IPS-11a (cell line): ENCODE measurements around the gene IQCK.

Source experiments
- H3K4me3 ChIP-seq: one replicate; pipeline ENCODE4 v1.5.1; 2013; ENCODE audit warnings: low read depth, low read length, control low read depth

IQCK gene

GRCh38 chr16:19716183-19716582 is 1.9 kb upstream of the IQCK start:
- no peak overlapping the region for H3K4me3 ChIP-seq

GRCh38 chr16:19716728-19717127 is 1.3 kb upstream of the IQCK start:
- H3K4me3 ChIP-seq = peak overlapping the region; percentile 95

DNA sequence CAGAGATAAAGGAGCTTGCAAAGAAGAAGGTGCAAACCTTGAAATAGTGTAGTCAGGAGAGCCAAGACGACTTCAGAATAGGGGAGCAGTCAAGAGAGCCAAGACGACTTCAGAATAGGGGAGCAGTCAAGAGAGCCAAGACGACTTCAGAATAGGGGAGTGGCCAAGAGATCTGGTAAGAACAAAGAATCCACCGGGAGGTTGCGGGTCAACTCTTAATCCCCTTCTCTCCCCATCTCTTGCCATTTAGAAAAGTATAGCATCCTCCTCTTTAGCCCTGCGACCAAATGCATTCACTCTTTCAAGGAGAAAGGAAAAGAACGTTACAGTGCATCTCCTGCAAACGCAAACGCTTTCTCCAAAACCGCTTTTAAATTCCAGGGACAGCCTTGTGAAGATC is 757 bp upstream of the IQCK start:
- H3K4me3 ChIP-seq = peak overlapping the region; percentile 95

DNA sequence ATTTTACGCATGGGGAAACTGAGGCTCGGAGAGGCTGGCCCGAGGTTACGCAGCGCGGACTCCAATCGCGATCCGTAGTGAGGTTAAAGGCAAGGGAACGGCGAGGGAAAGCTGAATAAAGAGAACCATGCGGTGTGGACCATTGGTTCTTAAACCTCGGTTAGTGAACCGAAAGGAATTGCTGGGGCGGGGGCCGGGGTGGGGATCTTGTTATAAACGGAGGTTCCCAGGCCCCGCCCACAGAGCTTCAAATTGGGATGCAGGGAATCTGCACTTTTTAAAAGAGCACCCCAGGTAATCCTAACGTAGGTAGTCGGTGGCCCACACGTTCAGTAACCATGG is 524 bp downstream of the IQCK start:
- peak overlapping the region; percentile 95 for H3K4me3 ChIP-seq

- no peak overlapping the region for H3K4me3 ChIP-seq
Measured at GRCh38 chr16:19722269-19722952, 4.3 kb downstream of the IQCK start.

- no peak overlapping the region for H3K4me3 ChIP-seq
Measured at GRCh38 chr16:19722981-19723380, 4.9 kb downstream of the IQCK start.

GRCh38 chr16:19728636-19728965 is 10.5 kb downstream of the IQCK start:
- no peak overlapping the region for H3K4me3 ChIP-seq

DNA sequence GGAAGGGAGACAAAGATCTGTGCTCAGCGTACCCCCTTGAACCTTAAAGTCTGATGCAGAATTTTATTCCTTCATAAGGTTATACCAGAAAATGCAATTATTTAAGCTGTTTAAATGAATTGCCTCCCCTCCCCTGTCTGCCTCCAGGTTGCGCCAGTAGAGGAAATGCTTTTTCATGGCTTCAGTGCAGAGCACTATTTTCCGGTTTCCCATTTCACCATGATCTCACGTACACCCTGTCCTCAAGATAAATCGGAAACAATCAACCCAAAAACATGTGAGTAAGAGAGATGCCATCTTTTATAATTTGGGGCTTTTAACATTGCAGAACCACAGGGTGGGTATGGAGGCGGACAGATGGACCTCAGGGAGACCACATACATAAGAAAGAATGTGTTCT is 15.5 kb downstream of the IQCK start:
- no peak overlapping the region for H3K4me3 ChIP-seq

- no peak overlapping the region for H3K4me3 ChIP-seq
Measured at GRCh38 chr16:19735074-19735867, 17.2 kb downstream of the IQCK start.

- no peak overlapping the region for H3K4me3 ChIP-seq
Measured at GRCh38 chr16:19737306-19738038, 19.4 kb downstream of the IQCK start.

GRCh38 chr16:19741354-19741753 is 23.3 kb downstream of the IQCK start:
- no peak overlapping the region for H3K4me3 ChIP-seq

- no peak overlapping the region for H3K4me3 ChIP-seq
Measured at GRCh38 chr16:19743816-19744159, 25.7 kb downstream of the IQCK start.

GRCh38 chr16:19744670-19745069 is 26.6 kb downstream of the IQCK start:
- no peak overlapping the region for H3K4me3 ChIP-seq

DNA sequence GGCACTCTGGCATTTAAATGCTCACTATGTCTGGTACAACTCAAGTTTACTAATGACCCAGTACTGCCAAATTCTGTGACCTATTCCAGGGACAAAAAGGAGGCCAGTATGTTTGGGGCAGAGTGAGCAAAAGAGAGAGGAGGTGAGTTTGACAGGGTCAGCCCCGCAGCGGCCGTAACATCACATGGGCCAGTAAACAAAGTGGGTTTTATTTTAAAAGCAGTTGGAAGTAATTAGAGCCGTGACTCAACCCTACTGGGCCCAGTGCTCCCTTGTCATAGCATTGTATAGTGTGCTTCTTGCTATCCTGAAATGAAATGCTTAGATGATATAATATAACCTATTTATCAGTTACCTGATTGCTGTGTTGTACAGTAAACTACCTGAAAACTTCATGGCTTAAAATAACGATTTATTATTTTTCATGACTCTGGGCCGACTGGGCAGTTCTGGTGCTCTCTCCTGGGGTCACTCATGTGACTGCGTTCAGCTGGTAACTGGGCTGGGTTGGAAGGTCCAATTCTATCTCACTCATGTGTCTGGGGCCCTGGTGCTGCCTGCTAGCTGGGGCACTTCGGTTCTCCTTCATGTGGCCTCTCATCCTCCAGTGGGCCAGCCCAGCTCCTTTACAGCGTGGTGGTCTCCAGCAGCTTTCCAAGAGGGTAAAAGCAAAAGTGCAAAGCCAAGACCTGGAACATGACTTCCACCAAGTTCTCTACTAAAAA is 27.4 kb downstream of the IQCK start:
- no peak overlapping the region for H3K4me3 ChIP-seq

DNA sequence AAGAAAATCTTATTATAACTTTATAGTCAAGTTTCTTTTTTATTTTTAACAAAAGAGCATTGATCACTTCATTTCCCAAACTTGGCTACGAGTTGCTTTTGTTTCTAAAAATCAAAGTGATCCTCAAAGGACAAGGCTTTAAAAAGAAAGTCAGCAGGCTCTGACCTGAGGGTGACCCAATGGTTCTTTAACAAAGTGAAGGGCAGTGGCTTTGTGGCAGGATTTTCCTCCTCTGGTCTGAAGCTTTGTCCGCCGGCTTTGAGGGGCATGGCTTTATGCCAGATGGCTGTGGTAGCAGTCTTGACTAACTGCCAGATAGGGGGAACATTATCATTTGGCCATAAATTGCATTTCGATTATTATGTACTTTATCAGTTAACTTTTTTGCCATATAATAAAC is 28.5 kb downstream of the IQCK start:
- H3K4me3 ChIP-seq = no peak overlapping the region

GRCh38 chr16:19748389-19749168 is 30.5 kb downstream of the IQCK start:
- H3K4me3 ChIP-seq = no peak overlapping the region

- H3K4me3 ChIP-seq = no peak overlapping the region
Measured at GRCh38 chr16:19749571-19750080, 31.6 kb downstream of the IQCK start.

DNA sequence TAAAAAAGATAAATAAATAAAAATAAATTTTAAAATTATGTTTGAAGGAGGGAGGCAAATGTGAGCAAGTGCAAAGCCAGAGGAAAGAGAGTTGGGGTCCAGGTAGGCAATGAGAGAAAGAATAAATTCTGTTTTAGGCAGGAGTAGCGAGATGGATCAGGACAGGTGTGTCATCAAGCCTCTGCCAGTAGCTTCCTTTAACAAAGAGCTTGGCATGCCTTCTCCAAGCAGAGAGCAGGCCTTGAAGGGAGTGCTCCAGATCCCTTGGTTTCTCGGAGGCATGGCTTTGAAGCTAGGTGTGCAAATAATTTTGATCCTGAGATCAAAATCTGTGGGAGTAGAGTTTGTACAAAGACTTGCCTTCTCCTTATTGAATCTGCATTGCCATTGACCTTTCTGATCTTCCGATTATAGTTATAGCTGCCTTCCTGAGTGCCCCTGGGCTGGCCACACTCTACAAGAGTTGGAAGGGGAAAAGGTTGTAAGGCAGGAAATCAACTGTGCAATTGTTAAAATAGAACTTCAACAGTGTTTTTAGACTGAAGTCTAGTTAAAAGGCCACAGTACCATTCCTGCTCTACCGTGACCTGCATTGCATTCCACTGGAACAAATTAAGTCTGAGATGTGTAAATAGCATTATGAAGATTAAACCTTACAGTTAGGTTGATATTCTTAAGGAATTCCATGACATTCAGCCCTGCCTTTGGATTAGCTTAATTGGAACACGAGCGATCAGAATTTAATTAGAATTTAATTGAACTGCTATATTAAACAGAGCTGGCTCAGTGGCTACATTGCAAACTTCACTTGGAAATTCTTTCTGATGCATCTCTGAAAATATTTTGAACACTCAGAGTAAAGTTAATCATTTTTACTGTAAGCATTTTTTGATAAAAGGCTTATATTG is 33.7 kb downstream of the IQCK start:
- H3K4me3 ChIP-seq = no peak overlapping the region

DNA sequence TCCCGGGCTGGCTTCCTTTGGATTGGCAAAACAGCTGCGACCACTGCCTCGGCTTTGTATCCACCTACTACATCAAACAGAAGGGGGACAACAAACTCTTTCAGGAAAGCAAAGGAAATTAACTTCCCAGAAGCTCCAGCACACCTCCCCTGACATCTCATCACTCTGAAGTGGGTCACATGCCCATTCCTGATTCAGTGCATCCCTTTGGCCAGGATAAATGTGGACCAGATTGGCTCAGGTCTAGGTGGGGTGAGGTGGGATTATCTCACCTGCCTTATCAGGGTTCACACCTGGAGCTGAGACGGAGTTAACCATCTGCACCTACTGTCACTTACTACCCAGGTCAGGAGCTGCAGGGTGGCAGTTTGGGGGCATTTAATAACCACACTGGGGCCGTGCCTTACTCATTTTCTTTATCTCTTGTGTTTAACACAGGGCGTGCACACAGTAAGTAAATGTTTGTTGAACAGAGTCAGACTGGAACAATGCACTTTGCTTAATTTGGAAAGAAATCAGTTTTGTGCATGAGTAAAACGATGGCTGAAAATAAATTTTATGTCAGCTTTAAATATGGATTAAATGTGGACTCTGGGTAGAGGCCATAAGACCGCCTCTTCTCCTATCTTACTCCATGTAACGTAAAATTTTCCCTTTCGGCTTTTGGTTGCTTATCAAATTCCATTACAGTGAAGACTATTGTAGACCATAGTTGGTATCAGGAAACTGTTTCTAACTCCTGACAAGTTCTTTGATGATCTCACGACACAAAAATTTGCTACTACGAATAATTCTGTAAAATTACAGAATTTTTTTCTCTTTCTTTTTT is 36.0 kb downstream of the IQCK start:
- H3K4me3 ChIP-seq = no peak overlapping the region
